Cardiac septum (tissue), 1 donor: ENCODE measurements around the gene OGN. TPM values are rescaled to one million over a fixed set of nuclear protein-coding genes. Genes with fewer than 3 reads are reported as not detected.

Experiments used
- DNase-seq: peaks from one replicate; pipeline ENCODE4 v3.0.0-alpha.2; 2020; ENCODE audit warnings: low spot score
- intact Hi-C: fragments of 100-400 bp; cut with DNase I; formaldehyde crosslinking; loops from one replicate; pipeline ENCODE4 v1.14.0; 2022
- total RNA-seq: library from RNA; stranded (reverse); fragmentation: NEBNext Ultra II Directional; extraction: Animal tissue kit (Norgen Biotek cat#: 25700); gene quantifications from one replicate; pipeline ENCODE4 v1.2.1, GENCODE V29; 2021
- donor health status: DM: no; HTN: no; CAD: no.

Gene OGN
- total RNA-seq, 1 donor from 2014 or later: 15.2 TPM

DNA sequence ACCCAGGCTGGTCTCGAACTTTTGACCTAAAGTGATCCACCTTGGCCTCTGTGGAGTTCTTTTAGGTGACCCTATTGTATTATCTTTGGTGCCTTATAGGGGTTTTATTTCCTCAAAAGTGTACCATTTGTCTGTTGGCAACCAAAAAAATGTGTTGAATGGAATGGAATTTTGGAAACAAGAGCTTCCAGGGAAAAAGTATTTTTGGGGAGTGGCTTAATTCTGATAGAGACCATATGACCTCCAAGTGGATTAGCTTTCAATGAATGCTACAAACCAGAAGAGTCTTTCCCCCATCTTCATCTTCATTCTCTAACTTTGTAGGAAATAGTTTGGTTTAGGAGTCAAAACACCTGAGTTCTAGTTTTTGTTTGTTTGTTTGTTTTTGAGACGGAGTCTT, 3.4 kb upstream of the OGN start:
- DNase-seq: no peak
- intact Hi-C loops: no loop called here

DNA sequence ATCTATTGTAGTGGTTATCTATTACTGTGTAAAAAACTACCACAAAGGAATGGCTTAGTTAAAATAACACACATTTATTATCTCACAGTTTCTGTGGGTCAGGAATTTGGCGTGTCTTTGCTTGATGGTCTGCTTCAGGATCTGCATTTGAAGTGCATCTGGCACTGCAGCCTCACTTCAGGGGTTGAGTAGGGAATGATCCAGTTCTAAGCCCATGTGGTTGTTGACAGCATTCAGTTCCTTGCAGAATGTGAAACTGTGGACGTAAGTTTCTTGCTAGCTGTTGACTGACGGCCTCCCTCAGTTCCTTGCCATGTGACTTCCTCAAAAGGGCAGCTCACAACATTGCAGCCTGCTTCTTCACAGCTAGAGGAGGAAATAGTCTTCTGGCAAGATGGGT, 2.1 kb upstream of the OGN start:
- no peak for DNase-seq
- intact Hi-C loops: no loop called here

DNA sequence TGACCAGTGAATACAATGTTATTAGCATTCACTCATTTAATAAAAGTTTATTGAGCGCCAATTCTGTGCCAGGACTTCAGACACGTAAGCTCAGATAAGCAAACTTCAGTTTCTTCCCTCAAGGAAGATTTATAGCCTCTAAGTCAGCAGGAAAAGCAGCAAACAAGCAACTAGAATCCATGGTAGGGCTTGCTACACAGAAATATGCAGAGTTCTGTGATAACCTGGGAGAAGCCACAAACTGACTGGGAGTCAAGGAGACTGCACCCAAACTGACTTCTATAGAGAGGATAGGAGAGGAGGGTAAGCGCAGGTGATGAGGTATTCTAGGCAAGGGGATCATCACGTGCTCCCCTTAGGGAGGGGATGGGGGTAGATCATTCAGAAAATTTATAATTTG, 1.4 kb upstream of the OGN start:
- DNase-seq: no peak
- intact Hi-C loops: no loop called here

DNA sequence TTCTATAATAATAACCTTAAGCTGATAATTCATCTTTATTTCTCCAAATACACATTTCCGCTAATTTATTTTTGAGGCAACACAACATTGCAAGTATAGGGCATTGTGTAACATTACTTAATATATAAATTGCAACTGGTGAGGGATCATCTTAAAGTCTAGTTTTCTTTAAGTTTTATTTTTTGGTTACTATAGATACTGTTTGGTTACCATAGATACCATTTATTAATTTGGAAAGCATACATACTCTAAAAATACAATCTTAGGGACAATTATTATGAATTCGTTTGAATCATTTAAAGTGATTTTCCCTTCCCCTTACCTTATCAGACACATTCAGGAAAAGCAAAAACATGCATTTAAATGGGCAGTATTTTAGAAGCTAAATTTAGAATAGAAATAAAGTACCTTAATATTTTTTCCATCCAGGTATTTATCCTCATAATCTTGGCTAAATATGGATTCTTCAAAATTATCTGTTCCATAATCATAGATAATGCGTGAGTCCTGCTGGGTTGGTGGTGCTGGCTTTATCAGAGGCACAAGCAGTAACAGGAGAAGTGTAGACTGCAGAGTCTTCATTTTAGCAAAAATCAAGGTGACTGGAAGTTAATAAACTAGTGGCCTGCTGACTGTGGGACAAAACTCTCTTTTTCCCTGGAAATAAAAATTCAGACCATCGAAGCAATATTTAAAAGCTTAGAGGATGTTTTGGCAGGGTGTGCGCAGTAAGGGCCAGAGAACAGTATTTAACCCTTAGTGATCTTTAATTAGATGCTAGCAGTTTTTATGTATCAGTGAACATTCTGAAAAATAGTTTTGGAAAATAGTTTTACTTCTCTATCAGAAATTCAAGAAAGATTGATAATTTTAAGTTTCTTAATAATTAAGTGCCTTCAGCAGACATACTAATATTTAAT, 1.3 kb downstream of the OGN start:
- intact Hi-C loops: no loop called here
- no peak for DNase-seq

DNA sequence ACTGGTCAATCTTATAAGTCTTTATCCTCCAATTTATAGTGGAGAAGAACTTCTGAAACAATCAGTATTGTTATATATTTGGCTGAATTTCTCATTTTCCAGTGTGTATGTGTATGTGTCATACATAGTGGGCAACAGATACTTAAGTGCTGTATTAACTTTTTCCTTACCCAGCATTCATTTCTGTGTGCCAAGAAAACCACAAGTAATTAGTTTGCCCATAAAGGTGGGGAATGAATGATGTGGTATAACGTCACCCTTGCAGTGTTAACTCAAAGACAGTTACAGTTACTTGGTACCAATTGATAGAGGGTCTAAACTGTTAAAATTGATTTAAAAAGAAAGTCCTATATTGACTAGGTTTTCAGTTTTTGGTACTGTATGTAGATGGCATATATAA, 2.0 kb downstream of the OGN start:
- intact Hi-C loops: no loop called here

GRCh38 chr9:92397853-92398252, 6.5 kb downstream of the OGN start:
- DNase-seq: no peak
- intact Hi-C loops: no loop called here

More for the DNA sequence above, 2.0 kb downstream of the OGN start:
- no peak for DNase-seq

DNA sequence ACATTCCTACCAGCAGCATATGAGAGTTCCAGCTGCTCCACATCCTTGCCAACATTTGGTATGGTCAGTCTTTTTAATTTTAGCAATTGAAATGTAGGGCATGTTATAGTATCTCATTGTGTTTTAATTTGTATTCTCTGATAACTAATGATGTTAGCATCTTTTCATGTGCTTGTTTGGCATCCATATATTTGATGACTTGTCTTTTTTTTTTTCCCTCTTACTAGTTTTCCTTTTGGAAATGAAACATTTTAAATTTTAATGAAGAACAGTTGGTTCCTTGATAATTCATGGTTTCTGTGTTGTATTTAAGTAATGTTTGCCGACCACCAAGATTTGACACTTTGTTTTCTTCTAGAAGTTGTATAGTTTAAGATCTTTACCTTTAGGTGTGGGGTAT, 8.8 kb downstream of the OGN start:
- DNase-seq: no peak
- intact Hi-C loops: no loop called here

DNA sequence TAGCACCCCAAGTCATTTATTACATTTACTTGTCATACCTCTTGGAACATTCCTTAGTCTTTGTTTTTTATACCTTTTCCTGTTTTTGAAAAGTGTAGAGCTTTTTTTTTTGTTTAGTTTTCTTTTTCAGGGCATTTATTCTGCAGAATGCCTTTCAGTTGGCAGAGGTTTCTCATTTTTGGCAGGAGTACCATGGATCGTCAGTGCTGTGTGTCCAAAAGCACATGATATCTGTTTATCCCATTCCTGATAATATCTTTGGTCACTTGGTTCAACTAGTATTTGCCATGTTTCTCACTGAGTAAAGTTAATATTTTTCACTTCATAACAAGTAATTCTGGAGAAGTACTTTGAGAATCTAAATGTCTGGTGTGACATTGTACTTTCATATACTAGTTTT, 10.7 kb downstream of the OGN start:
- intact Hi-C loops: no loop called here
- no peak for DNase-seq

DNA sequence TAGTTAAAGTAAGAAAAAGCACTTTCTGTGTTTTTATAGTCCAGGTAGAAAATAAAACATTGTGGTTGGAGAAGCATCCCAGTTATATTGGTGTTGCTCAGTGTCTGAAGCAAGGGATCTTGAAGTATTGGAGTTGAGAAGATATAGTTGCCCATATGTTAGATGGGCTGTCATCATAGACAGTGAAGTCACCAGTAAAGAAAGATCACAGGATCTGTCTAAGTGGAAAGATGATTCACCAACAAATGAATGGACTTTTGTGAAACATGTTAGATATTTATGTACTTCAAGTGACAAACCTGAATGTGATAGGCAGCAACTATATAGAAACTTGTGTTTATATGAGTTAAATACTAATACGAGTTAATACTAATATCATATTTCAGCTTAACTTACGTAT, 11.7 kb downstream of the OGN start:
- intact Hi-C loops: no loop called here
- DNase-seq: no peak

DNA sequence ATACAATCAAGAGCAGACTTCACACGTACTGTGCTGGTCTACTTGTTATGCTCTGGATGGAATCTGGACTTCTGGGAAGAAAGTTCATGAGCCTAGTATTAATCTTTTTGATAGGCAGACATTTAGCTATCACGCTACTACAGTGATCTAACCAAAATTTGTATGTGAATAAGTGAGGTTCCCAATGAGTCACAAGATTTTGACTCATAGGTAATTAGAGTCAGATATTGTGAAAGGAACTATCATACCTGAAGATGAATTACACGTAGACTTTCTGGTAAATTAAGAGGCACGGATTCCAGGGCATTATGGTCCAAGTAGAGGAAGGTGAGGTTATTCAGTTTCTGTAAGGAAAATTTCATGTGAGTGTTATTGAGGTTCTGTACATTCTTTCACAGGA, 18.4 kb downstream of the OGN start:
- no peak for DNase-seq
- intact Hi-C loops: no loop called here

GRCh38 chr9:92385477-92385876, 18.9 kb downstream of the OGN start:
- DNase-seq: no peak
- intact Hi-C loops: no loop called here

- DNase-seq: no peak
- intact Hi-C loops: no loop called here
Measured at GRCh38 chr9:92385001-92385400, 19.4 kb downstream of the OGN start.

GRCh38 chr9:92384375-92384774, 20.0 kb downstream of the OGN start:
- DNase-seq: no peak
- intact Hi-C loops: no loop called here

DNA sequence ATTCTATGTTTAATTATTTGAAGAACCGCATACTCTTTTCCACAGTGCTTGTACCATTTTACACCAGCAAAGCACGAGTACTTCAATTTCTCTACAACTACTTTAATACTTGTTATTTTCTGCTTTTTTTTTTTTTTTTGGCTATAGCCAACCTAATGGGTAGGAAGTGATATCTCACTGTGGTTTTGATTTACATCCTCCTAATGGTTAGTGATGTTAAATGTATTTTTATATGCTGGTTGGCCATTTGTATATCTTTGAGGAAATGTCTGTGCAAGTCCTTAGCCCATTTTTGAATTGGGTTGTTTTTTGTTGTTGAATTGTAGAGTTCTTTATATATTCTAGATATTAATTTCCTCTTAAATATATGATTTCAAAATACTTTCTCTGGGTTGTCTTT, 22.6 kb downstream of the OGN start:
- intact Hi-C loops: no loop called here
- no peak for DNase-seq

DNA sequence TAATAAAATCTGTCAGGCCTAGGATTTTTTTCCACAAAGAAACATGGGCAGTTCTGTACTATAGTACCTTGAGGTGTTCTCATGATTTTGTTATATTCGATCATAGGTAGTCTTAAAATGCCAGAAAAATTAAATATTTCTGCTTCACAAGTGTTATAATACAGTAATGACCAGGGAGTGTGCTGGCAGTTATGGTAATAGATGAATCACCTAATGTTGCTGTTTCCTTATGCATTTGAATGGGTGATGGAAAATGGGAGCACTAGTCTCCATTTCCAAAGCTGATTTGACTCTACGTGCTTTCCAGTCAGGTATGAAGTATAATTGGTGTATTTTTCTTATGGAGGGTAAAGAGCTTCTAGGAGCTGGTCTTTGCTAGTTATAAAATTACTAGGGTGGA, 23.8 kb downstream of the OGN start:
- no peak for DNase-seq
- intact Hi-C loops: no loop called here

- no peak for DNase-seq
- intact Hi-C loops: no loop called here
Measured at GRCh38 chr9:92378865-92379560, 25.4 kb downstream of the OGN start.

DNA sequence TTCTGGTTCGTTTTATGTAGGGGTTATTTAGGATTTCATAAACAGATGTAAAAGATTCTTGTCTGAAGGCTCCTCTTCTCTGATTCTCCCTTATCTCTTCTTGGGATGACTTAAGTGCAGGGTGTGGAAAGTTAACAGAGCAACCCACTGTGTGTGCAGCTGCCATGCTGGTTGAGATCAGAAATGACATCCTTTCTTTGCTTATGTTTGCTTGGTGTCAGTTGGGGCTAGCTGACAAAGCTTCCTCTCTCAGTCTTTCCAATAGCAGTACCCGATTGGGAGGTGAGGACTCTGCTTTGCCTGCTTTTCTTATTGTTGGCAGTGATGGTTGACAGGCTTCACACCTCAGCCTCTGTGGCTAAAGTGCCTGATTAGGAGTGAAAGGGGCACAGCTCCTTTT, 26.5 kb downstream of the OGN start:
- no peak for DNase-seq
- intact Hi-C loops: no loop called here

- no peak for DNase-seq
- intact Hi-C loops: no loop called here
Measured at GRCh38 chr9:92373167-92373566, 31.2 kb downstream of the OGN start.

GRCh38 chr9:92369075-92369474, 35.3 kb downstream of the OGN start:
- intact Hi-C loops: no loop called here
- DNase-seq: no peak

GRCh38 chr9:92360083-92360482, 44.3 kb downstream of the OGN start:
- intact Hi-C loops: no loop called here
- no peak for DNase-seq

- no peak for DNase-seq
- intact Hi-C loops: no loop called here
Measured at GRCh38 chr9:92359394-92359995, 44.9 kb downstream of the OGN start.
